ENCODE measurements around the gene PLCG1.
A peak's percentile ranks its signal among the peaks of the same experiment; 100 is the strongest.

PLCG1 gene

GRCh38 chr20:41168281-41169161 lies 31.2 kb downstream of the PLCG1 start:
- DNase-seq = no peak

DNA sequence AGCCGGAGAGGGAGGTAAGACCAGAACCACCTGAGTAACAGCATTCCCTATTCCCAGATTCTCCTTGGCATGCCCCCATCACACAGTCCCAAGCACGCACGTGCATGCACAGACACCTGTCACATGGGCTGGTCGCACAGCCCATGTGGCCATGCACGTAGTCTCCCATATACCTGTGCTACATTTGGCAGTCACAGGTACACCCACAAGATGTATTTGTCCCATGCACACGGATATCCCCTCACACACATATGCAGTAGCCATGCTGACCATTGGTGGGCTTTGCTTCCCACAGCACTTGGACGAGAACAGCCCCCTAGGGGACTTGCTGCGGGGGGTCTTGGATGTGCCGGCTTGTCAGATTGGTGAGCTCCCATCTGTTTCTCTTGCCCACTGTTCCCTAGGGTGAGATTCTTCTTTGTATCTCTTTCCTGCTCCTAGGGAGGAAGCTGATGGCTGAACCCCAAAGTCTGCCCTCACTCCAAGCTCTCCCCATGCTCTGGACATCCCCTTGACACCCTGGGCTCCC lies 31.9 kb downstream of the PLCG1 start:
- no peak for DNase-seq

DNA sequence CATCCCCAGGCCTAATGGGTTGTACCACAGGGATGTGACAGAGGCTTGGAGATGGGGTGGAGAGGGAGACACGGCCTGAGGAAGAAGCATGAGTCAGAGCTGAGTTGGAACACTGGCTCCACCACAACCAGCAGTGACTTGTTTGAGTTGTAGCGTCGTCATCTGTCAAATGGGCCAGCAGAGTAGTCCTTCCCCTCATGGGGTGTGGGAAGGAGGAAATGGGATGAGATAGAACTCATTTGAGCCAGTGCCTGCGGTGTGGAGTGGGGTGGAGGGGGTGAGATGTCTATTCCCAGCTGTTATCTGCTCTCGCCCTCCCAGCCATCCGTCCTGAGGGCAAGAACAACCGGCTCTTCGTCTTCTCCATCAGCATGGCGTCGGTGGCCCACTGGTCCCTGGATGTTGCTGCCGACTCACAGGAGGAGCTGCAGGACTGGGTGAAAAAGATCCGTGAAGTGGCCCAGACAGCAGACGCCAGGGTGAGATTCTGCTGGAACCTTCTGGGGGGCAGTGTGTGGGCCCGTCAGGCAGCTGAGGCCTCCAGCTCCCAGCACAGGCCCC lies 32.5 kb downstream of the PLCG1 start:
- DNase-seq = no peak

DNA sequence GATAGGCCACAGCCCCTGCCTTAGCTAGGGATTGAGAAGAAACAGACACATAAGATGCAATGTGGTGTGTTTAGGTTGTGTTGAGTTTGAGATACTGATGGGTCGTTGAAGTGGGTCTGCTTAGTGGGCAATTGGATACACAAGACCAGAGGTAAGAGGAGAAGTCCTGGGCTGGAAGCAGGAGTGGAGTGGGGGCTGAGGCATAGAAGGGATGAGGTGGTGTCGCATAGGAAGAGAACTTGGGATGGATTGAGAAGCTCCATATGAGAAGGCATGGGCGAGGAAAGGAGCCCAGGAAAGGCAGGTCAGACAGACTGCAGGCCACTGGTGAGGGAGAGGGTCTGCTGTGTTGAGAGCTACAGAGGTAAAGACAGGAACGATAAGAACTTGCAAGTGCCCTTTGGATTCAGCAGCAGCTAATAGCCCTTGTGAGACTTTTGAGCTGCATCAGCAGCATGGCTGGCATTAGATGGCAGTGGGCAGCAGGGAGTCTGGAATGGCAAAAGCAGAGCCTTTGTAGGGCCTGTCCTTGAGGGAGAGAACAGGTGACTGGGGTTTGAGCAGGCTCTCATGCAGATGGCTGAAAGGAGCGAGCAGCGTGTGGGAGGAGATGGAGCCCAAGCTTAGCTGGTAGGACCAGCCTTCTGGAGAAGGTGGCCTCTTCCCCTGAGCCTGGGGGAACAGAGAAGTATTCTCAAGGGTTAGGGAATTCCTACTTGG lies 33.2 kb downstream of the PLCG1 start:
- no peak for DNase-seq

DNA sequence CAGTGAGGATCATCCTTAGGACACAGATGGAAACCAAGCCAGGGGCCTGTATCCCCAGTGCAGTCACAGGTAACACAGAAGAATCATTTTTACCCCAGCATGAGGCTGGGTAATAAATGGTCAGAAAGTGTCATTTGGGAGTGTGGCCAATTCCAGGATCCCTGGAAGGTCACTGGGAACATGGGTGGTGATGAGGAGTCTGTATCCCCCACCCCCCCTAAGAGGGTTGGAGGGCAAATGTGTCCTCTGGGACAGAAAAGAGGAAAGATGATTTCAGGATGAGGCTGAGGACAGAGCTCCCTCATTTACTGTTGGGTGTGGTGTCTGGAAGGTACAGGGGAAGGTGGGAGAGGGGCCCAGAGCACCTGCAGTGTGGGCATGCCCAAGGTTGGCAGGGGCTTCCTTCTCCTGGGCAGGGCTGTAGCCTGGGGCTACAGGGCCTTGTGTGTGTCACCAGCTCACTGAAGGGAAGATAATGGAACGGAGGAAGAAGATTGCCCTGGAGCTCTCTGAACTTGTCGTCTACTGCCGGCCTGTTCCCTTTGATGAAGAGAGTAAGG lies 34.5 kb downstream of the PLCG1 start:
- DNase-seq = no peak

DNA sequence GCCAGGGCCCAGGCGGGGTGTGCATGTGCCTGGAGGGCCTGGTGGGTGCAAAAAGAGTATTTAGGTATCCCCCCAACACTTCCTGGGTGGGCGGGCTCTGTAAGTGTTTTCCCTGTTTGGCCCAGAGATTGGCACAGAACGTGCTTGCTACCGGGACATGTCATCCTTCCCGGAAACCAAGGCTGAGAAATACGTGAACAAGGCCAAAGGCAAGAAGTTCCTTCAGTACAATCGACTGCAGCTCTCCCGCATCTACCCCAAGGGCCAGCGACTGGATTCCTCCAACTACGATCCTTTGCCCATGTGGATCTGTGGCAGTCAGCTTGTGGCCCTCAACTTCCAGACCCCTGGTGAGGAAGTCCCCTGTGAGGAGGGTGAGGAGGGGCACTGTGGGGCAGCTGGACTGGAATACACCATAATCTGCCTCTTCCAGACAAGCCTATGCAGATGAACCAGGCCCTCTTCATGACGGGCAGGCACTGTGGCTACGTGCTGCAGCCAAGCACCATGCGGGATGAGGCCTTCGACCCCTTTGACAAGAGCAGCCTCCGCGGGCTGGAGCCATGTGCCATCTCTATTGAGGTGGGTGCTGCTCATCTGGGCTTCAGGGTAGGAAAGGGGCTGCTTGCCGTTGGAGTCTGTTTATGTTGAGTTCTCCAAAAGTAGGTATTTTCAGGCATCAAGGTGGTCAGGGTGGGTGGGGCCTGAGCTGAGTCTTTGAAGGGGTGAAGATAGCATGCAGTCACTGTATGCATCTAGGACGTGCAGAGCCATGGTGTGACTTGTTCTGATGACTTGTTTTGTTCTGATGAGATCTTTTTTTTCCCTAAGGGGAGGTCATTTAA lies 35.2 kb downstream of the PLCG1 start:
- no peak for DNase-seq

DNA sequence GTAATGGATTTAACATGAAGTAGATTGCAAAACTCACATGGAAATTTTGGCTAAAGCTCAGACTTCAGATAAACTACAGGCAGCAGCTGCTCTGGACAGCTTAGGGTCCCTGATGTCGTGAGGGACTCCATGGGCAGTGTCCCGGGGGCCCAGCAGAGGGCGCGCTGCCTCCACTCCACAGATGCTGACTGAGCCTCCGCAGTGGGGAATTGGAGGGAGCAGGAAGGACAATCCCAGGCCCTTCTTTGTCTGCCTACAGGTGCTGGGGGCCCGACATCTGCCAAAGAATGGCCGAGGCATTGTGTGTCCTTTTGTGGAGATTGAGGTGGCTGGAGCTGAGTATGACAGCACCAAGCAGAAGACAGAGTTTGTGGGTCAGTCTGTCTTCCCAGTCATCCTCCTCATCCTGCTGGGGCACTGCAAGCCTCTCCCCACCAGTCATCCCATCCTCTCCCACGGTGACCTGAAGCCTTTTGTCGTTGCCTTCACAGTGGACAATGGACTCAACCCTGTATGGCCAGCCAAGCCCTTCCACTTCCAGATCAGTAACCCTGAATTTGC lies 35.9 kb downstream of the PLCG1 start:
- DNase-seq = peak; percentile 65

DNA sequence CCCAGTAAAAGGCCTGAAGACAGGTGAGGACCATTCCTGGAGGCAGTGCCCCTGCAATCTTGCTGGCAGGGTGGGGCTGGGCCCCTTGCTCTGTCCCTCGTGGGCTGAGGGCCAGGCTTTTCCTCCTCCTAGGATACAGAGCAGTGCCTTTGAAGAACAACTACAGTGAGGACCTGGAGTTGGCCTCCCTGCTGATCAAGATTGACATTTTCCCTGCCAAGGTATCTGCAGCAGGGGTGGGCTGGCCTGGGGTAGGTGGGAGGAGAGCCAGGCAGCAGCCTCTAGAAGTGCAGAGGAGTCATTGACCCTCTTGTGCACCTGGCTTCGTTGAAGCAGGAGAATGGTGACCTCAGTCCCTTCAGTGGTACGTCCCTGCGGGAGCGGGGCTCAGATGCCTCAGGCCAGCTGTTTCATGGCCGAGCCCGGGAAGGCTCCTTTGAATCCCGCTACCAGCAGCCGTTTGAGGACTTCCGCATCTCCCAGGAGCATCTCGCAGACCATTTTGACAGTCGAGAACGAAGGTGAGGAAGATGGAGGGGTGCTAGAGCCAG lies 36.5 kb downstream of the PLCG1 start:
- no peak for DNase-seq

GRCh38 chr20:41174373-41174772 lies 37.0 kb downstream of the PLCG1 start:
- DNase-seq = no peak

DNA sequence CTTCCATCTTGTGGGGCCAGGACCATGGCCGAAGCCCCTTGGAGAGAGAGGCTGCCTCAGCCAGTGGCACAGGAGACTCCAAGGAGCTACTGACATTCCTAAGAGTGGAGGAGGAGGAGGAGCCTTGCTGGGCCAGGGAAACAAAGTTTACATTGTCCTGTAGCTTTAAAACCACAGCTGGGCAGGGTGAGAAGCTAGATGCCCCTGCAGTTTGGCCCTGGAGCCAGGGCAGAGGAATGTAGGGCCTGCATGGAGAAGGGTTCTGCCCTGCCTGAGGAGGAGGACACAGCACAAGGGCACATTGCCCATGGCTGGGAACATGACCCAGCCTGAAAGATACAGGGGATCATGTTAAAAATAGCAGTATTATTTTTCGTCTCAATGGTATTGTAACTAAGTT lies 37.4 kb downstream of the PLCG1 start:
- no peak for DNase-seq

DNA sequence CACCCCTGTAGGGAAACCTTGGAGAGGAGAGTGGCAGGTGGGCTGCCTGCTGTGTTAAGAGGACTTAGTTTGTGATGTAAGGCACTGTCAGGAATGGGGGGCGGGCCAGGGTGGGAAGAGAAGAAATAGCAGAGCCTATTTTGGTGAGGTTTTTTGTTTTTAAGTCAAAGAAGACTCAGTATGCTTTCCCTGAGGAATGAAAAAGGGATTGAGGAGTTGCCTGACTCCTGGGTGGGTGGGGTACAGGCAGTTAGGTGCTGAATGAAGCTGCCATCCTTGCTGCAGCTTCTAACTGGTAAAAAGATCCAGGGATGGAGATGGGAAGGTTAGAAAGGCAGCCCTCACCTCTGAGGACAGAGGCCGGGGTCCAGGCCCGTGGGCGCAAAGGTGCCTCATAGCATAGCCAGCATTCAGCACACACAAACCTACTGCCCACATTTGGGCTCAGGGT lies 37.9 kb downstream of the PLCG1 start:
- no peak for DNase-seq

- no peak for DNase-seq
Measured at GRCh38 chr20:41175727-41176330, 38.5 kb downstream of the PLCG1 start.

GRCh38 chr20:41176711-41177552 lies 39.6 kb downstream of the PLCG1 start:
- no peak for DNase-seq

DNA sequence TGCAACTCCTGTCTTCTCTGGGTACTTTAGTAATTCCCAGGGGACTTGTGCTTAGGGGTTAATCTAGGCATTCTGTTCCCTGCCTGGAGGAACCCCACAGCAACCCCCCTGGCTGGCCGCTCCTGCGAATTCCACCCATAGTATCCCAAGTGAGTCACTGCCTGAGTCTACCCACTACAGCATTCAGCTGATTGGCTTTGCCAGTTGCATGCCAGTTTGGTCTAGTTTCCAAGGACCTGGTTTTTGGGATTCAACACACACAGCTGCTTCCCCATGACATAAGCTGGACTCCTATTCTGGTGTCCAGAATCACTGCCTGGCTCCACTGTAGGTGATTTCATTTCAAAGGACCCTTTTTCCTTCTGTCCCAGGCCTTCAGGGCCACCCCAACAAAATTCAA lies 40.3 kb downstream of the PLCG1 start:
- no peak for DNase-seq

DNA sequence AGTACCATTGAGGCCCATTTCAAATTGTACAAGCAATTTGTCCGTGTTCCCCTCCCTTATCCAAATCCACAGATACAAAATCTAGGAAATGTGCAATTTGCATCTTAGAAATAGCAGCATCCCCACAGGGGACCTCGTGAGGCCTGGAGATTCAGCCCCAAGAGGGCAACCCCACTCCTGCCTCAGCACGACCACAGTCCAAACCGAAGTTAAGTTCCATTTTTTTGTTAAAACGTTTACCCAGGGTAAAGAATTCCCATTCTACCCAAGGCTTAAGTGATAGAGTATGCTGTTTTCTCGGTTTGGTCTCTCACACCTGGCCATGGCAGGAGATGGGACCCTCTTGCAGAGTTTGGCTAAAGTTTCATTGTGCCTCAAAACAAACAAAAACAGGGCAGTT lies 41.2 kb downstream of the PLCG1 start:
- DNase-seq = no peak

GRCh38 chr20:41178904-41179432 lies 41.6 kb downstream of the PLCG1 start:
- DNase-seq = no peak

DNA sequence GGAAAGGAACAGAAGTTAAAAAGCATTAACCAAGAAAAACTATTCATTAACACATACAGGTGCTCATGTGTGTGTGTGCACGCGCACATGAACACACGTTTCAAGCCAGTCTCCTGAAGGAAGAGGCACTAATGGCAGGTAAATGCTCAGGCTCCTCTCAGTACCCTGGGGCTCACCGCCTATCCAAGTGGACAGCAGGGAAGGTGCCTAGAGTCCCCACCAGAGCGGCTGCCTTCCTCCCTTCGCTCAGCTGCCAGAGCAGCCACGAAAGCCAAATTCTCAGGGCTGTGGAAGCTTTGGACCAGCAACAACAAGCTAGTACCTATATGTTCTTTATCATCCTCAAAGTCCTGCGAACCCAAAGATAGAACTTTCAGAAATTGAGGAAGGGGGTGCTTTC lies 42.6 kb downstream of the PLCG1 start:
- DNase-seq = no peak

GRCh38 chr20:41180599-41181333 lies 43.4 kb downstream of the PLCG1 start:
- no peak for DNase-seq

DNA sequence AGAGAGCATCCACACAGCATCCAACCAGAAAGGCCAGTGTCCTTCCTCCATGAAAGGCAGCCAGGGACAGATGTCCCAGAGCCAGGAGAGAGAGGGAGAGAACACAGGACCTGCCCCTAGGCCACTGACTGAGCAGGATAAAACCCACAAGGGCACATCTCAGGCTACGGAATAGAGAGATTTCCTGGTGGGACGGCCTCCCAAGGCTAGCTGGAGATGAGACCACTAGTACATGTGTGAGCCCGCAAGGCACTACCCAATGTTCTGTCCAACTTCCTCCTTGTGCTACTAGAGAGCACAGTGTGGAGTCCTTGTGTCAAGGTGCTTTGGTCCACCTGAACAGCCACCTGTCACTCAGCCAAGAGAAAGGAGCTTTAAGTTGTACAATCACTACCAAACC lies 44.2 kb downstream of the PLCG1 start:
- DNase-seq = no peak

All from CD4-positive, alpha-beta T cell treated with Interleukin-21 for 1 hour (primary cell).